NCI-H510A treated with DMSO at 0.1 percent for 48 hours (cell line): Measurements from ENCODE around the gene CCDC197.

Experiments
- DNase-seq: peaks from one replicate; lab custom pipeline; 2025; lab: John Stamatoyannopoulos, UW

Gene CCDC197

DNA sequence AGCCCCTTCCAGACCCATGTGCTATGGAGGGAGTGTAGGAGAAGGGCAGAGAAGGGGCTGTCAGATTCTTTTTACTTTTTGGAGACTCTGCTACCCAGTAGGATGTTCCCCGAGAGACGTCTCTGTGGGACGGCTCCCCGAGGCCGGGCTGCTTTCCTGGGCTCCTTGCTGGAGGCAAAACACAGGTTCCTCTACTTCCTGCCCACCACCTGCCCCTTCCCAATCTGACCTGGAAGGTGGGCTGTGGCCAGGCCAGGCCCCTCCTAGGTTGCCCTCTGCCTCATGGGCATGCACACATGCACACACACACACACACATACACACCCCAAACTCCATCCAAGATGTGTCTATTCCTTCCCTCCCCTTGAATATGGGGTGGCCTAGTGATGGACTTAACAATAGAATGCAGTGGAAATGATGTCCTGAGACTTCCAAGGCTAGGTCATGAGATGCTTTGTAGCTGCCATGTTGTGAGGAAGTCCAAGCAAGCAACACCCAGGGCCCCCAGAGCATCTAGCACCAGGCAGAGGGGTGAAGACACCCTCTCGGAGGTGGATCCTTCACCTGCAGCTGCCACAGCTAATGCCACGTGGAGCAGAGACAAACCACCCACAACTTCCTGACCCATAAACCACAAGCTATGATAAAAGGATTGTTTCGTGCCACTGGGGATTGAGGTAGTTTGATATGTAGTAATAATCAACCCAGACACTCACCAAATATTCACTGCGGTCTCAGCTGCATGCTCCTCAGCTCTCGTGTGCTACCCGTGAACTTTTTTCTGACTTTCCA, 19.1 kb upstream of the CCDC197 start:
- no peak for DNase-seq

DNA sequence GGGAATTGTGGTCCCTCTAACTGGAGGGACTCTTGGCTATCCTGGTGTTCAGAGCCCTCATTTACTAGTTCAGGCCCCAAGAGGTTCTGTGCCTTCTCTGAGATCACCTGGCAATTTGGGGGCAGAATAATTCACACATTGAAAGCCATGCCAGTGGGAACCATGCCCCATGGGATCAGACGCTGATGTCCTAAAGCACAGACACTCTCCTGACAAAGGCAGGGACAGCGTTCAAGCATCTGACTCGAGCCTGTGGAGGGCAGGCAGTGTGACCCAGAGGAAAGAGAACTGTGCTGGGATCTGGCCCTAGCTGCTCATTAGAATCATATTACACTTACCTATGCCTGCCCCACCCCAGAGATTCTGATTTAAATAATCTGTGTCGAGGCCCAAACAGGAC, 18.4 kb upstream of the CCDC197 start:
- no peak for DNase-seq

DNA sequence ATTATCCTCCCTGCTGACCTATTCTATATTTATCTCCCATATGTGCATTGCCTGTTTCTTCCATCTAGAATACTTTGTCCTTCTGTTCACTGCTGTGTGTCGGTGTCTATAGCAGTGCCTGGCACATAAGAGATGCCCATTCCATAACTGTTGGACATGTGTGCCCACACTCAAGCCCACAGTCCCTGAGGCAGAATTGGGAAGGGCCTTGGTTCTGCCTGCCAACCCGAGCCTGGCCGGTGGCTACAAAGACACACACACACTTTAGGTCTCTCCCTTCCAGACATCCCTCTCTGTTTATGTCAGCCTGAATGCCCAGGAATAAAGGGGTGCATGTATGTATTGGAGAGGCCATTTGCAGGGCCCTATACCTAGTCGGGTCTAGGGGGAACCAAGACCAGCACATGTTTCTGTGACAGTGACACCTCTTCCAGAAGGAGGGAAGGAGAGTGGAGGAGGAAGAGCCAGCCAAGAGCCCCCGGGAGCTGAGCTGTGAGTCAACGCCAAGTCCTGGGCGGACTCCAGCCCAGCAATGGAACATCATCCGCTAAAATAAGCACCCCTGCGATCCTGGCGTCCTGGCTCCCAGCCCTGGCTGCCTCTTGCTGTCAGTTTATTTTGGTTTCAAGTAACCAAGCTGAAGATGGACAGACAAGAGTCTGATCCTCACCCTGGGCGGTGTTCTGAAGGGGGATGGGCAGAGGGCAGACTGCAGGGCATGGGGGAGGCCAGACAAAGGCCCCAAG, 16.5 kb upstream of the CCDC197 start:
- no peak for DNase-seq

DNA sequence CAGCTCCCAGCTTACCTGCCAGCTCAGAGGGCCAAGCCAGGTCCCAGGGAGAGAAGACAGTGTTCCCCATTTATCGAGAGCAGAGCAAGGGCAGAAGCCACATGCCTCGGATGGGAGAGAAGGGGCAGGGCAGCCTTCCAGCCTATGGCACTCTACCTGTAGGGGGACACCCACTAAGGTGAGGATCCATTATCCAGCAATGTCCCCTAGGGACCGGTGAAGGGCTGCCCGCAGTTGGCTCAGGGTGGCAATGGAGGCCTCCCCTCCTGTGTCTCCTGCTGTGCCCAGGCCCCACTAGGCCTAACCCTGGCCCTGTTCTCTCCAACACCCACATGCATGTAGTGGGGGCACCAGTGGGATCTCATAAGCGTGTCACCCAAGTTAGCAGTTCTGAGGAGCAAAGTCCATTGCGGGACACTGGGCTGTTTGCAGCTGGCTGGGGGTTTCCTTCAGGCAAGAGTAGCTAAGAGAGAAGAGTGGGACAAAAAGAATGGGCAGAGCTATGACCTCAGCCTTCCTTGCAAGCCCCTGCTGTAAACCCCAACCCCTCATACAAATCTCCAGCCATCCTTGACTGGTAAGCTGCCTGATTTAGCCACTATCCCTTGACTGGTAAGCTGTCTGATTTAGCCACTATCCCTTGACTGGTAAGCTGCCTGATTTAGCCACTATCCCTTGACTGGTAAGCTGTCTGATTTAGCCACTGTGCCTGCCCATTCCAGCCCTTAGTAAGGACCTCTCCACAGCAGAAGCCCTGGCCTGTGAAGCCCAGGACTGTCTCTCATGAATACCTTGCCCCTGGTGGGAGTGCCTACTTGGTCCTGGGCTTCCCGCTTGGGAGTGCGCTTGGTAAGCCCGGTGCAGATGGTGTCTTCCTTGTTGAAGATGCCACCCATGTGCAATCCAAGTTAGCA, 15.5 kb upstream of the CCDC197 start:
- DNase-seq: no peak

DNA sequence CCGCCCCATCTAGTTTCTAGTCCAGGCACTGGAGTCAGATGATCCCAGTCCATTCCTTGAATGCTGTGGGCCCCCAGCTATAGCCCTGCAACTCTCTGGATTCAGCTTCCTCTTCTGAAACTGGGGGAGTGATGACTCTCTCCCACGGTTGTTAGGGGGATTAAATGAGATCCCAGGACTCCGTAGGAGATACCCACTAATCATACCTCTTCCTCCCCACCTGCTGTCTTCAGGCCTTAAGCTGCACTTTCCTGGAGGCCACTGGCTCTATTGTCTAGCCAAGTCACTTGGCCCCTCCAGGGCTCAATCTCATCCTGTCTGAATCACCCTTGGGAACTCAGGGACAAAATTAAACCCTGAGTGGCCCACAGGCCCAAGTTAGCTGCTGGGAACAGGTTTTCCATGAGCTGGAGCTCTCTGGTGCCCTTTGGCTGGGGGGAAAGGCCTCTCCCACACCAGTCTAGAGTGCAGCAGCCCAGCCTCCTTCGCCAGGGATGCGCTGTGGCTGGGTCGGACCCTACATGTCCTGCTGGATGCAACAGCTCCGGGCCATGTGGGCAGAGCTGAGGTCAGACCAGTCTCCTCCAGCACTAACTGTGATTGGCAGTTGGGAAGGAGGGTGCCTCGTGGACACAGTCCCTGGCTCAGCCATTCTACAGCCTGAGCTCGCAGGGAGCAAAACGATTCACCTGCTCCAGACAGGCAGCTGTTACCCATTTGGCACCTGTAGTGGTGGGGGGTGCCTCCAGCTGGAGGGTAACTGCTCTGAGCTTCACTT, 14.7 kb upstream of the CCDC197 start:
- DNase-seq: no peak

DNA sequence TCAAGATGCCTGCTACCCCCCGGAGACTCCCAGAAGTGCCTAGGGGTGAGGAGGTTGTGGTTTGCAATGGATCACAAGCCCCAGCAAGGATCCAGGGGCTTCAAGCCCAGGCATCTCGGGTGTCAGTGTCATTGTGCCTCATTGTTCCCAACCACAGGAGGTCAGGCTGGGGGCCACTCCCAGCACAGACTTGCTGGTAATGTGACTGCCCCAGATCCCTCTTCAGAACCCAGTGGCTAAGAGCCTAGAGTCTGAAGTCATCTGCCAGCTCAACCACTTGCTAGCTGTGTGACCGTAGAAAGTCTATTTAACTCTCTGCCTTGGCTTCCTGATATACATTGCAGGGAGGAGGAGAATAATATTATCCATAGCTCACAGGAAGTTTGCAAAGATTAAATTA, 13.0 kb upstream of the CCDC197 start:
- DNase-seq: no peak

DNA sequence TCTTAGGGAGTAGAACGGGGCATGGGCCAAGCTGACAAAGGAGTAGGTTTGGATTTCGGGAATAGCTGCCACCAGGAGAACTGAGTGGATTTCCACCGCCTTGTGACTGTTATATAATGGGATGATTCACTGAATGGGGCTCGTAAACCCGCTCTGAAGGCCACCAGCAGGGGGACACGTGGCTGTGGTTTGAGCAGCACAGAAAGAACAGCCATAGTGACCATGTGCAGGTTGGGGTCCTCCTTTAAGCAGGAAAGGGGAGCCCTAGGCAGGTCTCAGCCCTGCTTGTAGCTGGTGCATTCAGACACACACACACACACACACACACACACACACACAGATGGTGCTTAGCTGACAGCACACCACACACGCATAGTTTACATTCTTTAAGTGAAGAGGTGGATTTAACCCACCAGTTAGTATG, 12.1 kb upstream of the CCDC197 start:
- DNase-seq: no peak

DNA sequence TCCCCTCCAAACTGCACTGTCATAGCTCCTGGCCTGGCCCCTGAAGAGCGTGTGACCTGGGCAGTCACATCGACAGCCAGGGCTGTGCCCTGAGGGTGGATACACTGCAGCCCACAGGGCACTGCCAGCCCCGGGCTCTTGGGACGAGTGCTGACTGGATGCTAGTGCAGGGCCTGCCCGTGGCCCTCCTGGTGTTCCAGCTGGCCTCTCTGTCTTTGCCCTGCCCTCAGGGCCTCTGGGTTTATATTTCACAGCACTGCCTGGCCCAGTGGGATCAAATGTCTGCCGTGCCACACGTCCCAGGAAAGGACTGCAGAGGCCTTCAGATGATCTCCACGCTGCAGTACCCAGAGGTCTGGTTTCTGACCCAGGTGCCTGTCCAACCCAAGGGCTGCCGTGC, 10.1 kb upstream of the CCDC197 start:
- no peak for DNase-seq

DNA sequence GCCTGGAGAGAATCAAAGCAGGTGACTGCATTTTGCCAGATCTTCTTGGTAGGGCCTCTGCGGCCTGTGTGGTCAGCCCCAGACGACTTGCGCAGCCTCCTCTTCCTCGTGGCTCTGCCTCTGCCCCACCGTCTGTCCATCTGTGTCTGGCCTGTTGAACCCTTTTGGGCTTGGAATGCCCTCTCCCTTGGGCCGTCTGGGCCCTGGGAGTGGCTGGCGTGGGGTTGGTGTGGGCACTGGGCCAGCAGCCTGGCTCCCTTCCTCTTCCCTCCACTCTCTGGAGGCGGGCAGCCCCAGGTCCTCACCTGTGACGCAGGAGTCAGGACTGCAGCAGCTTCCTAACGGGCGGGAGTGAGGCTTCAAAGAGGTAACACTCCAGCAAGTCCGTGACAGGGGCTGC, 9.7 kb upstream of the CCDC197 start:
- DNase-seq: no peak

DNA sequence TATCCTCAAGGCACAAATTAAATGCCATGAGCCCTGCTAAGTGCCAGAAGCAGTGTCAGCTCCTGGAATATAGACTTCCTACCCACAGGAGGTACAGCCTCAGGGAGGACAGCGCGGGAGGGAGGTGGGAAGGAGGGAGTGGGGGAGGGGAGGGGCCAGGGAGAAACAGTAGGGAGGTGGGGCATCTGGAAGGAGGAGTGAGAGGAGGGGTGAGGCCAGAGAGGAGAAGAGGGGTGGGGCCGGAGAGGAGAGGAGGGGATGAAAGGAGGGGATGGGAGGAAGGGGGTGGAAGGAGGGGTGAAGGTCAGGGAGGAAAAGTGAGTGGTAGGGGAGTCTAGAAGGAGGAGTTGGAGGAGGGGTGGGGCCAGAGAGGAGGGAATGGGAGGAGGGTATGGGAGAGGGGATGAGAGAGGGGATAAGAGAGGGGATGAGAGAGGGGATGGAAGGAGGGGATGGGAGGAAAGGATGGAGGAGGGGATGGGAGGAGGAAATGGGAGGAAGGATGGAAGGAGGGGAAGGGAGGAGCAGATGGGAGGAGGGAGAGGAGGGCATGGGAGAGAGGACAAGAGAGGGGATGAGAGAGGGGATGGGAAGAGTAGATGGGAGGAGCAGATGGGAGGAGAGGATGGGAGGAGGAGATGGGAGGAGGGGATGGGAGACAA, 9.2 kb upstream of the CCDC197 start:
- no peak for DNase-seq

DNA sequence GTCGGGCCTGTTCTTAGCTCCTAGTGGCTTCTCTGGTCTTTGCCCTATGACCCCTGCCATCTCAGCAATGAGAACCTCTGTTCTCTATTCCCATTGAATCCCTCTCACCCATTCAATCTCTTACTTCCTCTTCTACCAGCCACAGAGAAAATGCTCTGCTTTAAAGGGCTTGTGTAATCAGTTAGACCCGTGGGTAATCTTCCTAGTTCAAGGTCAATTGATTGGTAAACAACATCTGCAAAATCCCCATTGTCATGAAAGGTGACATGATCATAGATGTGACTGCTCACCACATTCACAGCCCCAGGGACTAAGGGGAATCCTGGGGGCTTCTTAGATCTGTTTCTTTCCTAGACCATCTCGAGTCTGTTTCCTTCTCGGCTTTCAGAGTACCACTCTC, 7.2 kb upstream of the CCDC197 start:
- DNase-seq: no peak

DNA sequence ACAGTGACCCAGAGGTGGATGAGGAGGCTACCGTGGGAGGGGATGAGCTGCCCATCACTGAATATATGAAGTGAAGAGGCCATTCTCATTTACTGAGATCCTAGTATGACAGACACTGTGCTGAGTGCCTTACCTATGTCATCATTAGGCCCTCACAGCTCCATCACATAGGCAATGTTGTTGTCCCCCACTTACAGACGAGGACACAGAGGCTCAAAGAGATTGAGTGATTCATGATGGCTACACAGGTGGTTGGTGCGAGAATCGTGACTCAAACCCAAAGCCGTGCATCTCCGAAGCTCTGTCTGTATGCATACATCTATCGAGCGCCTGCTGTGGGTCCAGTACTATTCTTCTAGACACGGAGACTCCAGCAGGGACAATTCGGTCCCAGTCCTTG, 5.9 kb upstream of the CCDC197 start:
- DNase-seq: no peak

DNA sequence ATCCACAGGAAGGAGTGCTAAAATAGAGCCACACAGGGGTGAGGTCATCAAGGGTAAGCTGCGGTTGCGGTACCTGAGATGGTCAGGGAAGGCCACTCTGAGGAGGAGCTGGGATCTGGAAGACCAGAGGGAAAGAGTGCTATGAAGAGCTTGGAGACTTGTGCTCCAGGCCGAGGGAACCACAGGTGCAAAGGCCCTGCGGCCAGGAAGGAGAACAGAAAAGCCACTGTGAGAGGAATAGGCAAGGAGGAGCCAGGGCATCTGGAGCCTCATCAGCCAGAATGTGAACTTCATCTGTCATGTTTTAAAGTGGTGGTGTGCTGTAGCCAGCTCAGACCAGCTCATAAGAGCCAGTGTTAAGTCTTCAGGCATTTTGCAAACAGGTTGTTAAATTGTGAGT, 5.5 kb upstream of the CCDC197 start:
- no peak for DNase-seq

DNA sequence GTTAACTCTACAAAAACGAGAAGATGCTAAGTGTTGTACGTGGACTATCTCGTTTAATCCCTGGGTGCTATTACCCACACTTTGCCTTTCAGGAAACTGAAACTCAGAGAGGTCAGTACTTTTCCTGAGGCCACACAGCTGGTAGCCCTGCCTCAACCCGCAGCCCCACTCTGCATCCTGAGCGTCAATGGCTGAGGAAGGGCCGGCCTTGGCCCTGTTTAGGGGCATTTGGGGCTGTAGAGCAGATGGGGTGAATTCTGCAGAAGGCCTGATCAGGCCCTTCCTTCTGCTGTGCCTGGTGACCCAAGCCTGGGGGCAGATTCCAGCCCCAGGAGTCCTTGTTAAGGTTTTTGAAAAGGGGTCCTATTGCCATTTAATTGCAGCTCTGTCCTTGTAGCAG, 3.7 kb upstream of the CCDC197 start:
- DNase-seq: no peak

DNA sequence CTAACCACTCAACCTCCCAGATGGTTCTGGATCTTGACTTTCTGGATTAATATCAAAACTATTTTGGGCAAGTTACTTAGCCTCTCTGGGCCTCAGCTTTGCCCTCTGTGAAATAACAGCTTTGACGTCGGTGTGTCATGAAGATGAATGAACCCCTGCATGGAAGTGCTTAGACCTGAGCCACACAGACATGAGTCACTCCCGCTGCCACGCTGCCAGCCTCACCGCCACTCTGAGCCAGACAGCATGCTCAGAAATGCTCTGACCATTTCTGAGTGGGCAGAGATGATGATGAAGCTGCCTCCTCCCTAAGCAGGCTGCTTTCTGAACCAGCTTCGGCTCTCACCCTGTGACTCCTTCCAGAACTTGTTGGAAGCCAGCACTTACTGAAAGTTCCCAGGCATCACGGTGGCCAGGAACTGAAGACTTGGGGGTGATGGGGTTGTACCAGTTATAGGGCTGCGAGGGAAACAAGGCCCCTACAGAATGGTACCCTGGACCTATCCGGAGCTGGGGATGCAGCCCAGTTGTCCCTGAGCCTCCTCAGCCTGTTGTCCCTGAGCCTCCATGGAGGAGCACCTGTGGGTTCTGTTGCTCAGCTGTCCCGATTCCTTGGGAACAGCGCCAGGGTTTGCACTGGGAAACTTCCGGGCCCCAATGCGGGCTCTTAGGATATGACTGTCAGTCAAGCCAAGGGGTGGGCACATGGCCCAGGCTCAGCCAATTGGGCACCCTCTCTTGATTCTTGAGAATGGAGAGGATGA, 2.0 kb upstream of the CCDC197 start:
- DNase-seq: no peak

DNA sequence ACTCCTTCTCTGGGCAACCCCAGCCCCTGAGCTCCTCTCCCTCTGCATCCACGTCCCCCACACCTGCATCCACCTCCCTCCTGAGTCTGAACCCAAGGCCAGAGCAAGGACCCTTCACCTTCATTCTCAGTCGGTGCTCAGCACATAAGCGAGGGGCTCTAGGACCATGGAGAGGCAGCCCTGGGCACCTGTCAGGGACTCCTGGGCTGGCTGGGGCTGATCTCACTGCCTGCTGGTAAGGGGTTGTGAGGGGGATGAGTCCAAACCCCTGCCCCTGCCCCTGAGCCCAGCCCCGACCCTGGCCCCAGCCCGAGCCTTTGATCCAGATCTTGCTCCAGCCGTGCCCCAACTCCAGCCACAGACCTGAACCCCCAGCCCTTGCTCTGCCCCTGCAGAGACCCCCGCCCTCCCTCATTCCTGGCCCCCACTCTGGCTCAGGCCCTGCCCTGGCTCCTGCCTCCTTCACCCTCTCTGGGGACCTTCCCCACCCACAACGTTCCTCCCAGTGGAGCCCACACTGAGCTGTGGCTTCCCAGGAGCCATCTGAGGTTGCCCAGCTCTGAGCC, 888 bp upstream of the CCDC197 start:
- no peak for DNase-seq

DNA sequence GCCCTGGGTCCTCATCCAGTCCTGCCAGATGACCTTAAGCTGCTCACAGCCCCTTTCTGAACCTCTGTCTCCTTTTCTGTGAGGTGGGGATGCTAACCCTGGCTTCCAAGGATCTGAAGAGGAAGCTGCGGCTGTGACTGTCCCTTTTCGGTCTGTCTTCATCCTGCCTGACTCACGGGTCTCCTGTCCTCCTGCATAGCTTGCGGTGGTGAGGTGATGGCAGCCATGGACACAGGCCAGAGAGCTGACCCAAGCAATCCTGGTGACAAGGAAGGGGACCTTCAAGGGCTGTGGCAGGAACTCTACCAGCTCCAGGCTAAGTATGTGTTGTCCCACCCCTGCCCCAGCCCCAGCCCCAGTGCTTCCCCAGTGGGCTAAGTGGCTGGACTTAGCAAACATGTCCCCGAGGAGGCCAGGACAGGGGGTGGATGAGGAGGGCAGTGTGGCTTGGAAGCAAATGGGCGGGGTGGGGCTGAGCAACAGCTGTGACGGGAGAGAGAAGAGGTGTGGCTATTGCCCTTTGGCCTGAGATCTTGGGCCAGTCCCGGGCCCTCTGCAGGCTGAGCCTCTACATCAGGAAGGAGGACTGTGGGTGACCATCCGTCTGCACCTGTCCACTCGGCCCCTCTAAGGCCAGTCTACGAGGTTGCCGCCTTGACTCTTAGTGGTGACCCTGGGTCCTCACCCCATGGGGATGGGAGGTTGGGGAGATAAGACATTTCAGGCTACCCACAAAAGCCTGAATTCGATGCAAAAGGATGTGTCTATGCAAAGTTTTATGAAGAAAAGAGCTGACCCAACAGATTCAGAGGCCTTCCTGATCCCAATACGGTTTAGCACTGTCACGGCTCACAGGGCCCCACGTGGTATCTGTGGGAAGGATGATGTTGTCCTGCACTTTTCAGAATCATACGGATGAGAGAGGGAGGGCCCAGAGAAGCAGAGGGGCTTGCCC, 1.1 kb downstream of the CCDC197 start:
- no peak for DNase-seq

DNA sequence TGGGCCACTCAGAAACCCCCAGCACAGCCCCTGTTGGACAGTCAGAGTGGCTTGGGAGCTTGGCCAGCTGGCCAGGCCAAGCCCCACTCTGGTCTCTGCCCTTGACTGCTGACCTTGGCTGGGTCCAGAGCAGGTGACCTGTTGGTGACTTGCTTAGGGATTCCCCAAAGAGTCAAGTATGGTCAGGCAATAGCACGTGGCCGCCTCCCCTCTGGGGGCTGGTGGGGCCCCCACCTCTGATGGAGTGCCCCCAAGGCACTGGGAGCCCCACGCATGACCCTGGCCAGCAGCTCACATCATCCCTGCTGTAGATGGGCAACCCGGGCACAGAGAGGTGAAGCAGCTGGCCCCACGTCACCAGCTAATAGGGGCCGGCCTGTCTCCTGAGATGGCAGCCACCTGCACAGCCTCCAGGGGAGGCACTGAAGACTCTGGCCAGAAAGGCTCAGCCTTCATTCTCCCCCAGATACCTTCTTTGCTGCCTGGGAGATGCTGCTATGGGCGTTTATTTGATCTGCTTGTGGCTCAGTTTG, 1.8 kb downstream of the CCDC197 start:
- no peak for DNase-seq

DNA sequence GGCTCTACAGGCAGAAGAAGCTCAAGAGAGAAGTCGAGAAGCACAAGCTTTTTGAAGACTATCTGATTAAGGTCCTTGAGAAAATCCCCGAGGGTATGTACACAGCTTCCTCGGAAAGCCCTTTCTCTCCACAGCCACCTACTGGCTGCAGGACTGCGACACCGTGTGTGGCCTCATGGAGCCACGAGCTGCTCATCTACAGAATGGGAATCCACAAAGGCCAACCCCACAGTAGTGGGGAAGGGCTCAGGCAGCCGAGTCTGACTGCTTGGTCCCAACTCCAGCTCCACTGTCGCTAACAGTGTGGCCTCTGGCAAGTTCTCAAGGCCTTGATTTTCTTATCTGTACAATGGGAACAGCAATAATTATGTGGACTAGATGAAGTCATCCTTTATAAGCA, 2.5 kb downstream of the CCDC197 start:
- no peak for DNase-seq
